ENCODE measurements around the gene SPECC1.

SPECC1 gene

DNA sequence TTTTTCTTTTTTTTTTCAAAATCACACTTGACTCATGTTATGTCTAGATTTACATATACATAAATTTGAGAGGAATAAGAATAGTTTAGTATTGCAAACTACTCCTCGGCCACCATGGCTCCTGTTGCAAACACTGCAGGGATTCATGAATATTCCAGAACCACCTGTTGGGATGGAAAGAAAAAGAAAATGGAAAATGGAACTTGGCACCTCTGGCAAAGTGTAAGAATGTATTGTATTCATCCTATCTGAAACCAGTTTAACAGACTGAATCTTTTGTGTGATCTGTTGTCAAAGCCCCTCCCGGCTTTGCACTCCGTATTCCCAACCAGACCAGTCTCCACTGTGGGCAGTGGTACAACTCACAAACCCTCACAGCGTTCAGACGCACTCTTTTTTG, 124.4 kb downstream of the SPECC1 start:
- TF ChIP-seq, protein P1, sequence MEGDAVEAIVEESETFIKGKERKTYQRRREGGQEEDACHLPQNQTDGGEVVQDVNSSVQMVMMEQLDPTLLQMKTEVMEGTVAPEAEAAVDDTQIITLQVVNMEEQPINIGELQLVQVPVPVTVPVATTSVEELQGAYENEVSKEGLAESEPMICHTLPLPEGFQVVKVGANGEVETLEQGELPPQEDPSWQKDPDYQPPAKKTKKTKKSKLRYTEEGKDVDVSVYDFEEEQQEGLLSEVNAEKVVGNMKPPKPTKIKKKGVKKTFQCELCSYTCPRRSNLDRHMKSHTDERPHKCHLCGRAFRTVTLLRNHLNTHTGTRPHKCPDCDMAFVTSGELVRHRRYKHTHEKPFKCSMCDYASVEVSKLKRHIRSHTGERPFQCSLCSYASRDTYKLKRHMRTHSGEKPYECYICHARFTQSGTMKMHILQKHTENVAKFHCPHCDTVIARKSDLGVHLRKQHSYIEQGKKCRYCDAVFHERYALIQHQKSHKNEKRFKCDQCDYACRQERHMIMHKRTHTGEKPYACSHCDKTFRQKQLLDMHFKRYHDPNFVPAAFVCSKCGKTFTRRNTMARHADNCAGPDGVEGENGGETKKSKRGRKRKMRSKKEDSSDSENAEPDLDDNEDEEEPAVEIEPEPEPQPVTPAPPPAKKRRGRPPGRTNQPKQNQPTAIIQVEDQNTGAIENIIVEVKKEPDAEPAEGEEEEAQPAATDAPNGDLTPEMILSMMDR (conservative IDR thresholded peaks at IDR 0.05; ENCODE audit: low read depth, low read length) = no peak
- no peak for DNase-seq (ENCODE audit: low read depth)
- H3K4me3 ChIP-seq (ENCODE audit: low read length) = no peak overlapping the region

- TF ChIP-seq, protein P1 (conservative IDR thresholded peaks at IDR 0.05; ENCODE audit: low read depth, low read length) = no peak
- DNase-seq (ENCODE audit: low read depth) = no peak
- no peak overlapping the region for H3K4me3 ChIP-seq (ENCODE audit: low read length)
These were observed 132.2 kb downstream of the SPECC1 start for GRCh38 chr17:20141198-20141972.

DNA sequence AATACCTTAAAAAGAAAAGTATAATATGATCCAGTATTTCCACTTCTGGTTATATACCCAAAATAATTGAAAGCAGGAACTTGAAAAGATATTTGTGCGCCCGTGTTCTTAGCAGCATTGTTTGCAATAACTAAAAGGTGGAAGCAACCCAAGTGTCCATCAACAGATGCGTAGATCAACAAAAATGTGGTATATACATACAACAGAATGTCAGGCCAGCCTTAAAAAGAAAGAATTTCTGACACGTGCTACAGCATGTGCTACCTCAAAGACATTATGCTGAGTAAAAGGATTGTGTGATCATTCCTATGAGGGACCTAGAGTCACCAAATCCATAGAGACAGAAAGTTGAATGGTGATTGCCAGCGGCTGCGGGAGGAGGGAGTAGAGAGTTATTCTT, 133.1 kb downstream of the SPECC1 start:
- DNase-seq (ENCODE audit: low read depth) = no peak
- TF ChIP-seq, protein P1 (conservative IDR thresholded peaks at IDR 0.05; ENCODE audit: low read depth, low read length) = no peak

GRCh38 chr17:20143740-20144139, 134.6 kb downstream of the SPECC1 start:
- no peak overlapping the region for H3K4me3 ChIP-seq (ENCODE audit: low read length)
- DNase-seq (ENCODE audit: low read depth) = no peak
- TF ChIP-seq, protein P1 (conservative IDR thresholded peaks at IDR 0.05; ENCODE audit: low read depth, low read length) = no peak

More for the DNA sequence above, 133.1 kb downstream of the SPECC1 start:
- H3K4me3 ChIP-seq (ENCODE audit: low read length) = no peak overlapping the region

DNA sequence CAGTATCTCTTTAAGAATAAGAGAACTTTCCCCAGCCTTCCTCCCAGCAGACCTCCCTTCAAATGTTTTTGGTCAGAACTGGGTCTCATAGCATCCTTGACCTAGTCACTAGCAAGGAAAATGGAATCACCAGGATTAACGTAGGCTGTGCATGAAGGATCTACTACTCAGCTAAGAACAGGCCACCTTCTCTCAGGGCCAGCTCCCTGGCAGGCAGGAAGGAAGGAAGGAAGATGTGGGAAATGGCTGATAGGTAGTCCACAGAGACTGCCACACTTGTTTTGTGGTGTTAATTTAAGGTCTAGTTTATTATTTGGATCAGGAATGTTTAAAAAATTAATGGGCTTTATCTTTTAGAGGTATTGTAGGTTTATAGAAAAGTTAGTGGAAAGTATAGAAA, 136.4 kb downstream of the SPECC1 start:
- TF ChIP-seq, protein P1 (conservative IDR thresholded peaks at IDR 0.05; ENCODE audit: low read depth, low read length) = no peak
- H3K4me3 ChIP-seq (ENCODE audit: low read length) = no peak overlapping the region
- DNase-seq (ENCODE audit: low read depth) = no peak

- no peak overlapping the region for H3K4me3 ChIP-seq (ENCODE audit: low read length)
- no peak for DNase-seq (ENCODE audit: low read depth)
- TF ChIP-seq, protein P1 (conservative IDR thresholded peaks at IDR 0.05; ENCODE audit: low read depth, low read length) = no peak
These were observed 140.1 kb downstream of the SPECC1 start for GRCh38 chr17:20149251-20149650.

DNA sequence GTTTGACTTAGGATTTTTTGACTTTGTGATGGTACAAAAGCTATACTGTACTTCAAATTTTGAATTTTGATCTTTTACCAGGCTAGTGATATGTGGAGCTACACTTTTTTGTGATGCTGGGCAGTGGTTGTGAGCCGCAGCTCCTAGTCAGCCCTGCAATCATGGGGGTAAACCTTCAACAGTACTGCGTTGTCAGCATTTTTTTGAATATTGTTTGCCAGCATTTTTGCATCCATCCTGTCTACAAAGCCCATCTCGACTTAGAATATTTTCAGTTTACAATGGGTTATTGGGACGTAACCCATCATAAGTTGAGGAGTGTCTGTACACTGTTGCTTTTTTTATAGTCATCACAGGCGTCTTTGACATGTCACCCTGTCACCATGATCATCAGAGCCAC, 142.0 kb downstream of the SPECC1 start:
- no peak for DNase-seq (ENCODE audit: low read depth)
- no peak overlapping the region for H3K4me3 ChIP-seq (ENCODE audit: low read length)
- TF ChIP-seq, protein P1 (conservative IDR thresholded peaks at IDR 0.05; ENCODE audit: low read depth, low read length) = no peak

Data from retinal pigment epithelial cell (primary cell).